NAMALWA (cell line): ENCODE data around the gene ADPRS.
A peak's percentile ranks its signal among the peaks of the same experiment; 100 is the strongest.

Experiments used
- DNase-seq: peaks from one replicate; pipeline ENCODE4 v3.0.0-alpha.2; 2015; ENCODE audit warnings: low spot score

ADPRS gene, protein sequence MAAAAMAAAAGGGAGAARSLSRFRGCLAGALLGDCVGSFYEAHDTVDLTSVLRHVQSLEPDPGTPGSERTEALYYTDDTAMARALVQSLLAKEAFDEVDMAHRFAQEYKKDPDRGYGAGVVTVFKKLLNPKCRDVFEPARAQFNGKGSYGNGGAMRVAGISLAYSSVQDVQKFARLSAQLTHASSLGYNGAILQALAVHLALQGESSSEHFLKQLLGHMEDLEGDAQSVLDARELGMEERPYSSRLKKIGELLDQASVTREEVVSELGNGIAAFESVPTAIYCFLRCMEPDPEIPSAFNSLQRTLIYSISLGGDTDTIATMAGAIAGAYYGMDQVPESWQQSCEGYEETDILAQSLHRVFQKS

DNA sequence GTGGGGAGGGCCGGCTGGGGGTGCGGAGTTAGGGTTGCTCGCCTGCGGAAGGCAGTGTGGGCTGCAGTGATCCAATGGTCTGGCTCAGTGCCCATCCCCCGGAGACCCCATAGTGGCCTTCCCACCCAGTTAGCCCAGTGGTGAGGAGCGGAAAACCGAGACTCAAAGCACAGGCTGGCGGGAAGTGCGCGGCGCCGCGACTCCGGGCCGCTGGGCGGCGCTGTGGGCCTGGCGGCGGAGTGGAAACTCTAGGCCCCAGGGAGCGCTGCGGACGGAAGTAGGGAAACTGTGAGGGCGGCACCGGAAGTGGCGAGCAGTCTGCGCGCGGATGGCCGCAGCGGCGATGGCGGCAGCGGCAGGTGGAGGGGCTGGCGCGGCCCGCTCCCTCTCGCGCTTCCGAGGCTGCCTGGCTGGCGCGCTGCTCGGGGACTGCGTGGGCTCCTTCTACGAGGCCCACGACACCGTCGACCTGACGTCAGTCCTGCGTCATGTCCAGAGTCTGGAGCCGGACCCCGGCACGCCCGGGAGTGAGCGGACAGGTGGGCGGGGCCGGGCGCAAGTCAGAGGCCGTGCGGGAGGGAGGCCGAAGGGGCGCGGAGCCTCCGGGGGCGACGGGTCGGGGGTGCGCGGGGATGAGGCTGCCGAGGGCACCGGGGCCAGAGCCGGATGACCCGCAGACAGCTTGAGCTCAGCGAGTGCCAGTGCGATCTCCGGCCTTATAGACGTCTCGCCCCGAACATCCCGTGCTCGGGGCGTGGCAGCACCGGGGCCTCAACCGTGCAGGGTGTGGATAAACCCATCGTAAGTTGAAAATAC, at the start of gene ADPRS:
ADPRS (plus strand) TSS at position 316 of the 816 bp plus-strand sequence; CDS start at position 329, 13 bp downstream.
- DNase-seq, result peak; percentile 90

DNA sequence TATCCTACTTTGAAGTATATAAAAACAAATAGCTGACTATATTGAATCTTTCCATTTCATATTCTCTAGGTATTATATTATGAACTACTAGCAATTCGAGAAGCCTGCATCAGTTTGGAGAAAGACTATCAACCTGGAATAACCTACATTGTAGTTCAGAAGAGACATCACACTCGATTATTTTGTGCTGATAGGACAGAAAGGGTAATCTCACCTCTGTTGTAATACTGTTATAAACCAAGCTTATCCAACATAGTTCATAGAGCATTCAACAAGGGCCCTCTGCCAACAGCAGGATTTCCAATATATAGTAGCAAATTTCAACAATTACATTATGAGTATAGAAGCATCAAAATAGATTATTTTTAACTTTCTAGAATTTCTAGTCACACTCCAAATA, 48.5 kb upstream of the ADPRS start:
- DNase-seq, result no peak

DNA sequence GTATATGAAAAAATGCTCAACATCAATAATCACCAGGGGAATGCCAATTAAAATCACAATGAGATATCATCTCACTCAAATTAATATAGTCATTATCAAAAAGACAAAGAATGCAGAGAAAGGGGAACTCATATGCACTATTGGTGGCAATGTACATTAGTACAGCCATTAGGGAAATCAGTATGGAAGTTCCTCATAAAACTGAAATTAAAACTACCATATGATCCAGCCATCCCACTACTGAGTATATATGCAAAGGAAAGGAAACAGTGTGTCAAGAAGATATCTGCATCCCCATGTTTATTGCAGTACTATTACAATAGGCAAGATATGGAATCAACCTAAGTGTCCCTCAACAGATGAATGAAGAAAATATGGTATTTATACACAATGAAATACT, 36.9 kb upstream of the ADPRS start:
- DNase-seq, result no peak

DNA sequence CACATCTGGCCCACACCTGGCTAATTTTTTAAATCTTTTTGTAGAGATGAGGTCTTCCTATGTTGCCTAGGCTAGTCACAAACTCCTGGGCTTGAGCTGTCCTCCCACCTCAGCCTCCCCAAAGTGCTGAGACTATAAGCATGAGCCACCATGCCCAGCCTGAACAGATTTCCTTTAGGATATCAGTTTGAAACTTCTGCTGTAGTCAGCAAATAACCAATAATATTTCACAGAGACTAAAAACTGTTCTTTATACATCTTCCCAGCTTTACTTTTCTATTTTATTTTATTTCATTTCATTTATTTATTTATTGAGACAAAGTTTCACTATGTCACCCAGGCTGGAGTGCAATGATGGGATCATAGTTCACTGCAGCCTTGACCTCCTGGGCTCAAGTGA, 34.7 kb upstream of the ADPRS start:
- no peak for DNase-seq

DNA sequence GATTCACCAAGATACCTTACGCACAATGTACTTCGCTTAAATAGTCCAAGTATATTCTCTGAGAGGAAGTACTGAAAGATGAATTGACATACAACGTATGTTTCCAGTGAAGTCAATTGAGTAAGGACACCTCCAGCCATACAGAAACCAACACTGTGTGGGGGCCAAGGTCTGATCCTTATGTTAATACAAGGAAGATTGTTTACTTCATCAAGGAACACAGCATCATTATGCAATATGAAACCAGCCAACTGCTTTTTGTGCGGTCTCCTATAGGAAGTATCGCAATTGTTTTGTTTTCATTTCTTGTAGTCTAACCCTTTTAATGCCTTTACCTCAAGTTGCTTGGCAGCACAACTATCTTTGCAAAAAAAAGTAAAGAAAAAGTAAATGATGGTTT, 33.0 kb upstream of the ADPRS start:
- no peak for DNase-seq

DNA sequence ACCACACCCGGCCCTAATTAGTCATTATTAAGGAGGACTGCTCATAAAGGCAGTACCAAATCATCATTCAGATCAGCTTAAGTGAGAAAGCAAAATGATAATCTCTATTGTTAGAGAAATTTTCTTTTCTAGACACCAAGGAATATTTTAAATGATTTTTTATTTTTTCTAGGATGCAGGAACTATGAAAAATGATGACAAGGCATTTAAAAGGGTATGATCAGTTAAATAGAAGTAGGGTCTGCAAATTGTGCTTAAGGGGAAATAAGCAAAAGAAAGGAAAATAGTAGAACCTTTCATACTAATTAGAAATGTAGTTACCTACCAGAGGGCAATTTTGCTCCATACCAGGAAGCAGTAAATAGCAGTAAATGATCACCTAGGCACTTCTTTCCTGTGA, 26.4 kb upstream of the ADPRS start:
- no peak for DNase-seq

DNA sequence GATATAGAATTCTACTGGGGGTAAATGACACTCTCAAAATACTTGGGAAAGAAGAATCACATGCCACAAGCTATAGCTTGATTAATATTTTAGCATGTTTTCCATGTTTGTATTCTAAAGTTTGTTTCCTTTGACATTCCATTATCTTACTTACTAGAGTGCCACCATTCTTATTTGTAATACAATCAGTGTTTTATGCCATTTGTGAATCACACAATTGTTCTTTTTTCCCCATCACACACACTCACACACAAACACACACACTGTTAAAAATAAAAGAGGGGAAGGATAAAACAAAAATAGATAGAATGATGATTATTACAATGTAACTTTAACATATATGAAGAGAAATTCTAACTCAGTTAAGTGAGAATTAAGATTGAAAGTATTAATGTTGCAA, 20.8 kb upstream of the ADPRS start:
- DNase-seq, result no peak

DNA sequence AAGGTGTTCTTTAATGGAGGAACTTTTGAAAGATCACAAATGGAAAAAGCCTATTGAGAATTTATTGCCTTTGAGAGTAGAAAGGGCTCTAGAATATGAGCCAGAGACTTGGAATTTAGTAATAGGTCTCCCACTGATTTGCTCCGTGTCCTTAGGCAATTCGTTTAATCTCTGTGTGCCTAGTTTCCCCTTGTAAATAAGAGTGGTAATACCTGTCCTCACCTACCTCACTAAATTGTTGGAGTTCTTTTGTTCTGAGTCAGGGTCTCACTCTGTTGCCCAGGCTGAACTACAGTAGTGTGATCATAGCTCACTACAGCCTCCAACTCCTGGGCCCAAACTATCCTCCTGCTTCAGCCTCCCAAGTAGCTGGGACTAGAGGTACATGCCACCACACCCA, 19.8 kb upstream of the ADPRS start:
- DNase-seq, result no peak

DNA sequence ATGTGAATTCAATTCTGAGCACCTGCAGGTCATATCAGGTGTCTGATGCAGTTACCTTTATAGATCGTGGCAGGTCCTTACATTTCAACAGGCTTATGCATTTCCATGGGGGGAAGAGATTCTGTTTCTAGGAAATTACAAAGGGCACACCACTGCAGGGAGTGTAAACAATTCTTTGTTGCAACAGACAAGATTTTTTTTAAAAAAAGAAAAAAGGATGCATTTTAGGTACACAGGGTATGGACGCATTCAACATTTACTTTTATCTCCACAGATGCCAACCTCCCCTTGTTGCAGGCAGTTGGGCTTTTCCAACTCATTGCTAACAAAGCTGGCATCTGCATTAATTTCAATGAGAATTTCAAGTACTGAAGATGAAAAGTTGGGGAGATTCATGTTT, 18.3 kb upstream of the ADPRS start:
- DNase-seq, result no peak

DNA sequence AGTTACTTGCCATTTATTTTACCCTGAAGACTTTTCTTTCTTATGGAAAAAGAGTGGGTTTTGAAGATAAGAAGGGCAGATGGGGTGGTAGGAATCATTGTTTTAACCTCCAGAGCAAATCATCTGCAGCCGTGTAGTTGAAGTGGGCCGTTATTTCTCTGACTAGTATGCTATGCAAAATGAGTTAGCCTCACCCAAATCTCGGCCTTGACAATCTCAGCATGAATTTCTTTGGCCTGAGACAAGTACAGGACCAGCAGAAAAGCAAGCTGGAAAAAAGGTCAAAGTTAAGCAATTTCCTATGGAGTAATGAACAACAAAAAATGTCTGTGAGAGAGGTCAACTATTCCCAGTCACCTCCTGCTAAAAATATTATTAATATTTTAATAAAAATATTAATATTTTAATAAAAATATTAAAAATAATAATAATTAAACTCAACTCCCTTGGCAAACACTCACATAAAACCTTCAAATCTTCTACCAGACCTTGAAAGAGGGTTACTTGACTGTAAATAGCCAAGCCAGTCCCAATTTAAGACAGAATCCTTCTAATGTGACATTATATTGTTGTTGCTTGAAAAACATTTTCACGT, 11.6 kb upstream of the ADPRS start:
- no peak for DNase-seq

DNA sequence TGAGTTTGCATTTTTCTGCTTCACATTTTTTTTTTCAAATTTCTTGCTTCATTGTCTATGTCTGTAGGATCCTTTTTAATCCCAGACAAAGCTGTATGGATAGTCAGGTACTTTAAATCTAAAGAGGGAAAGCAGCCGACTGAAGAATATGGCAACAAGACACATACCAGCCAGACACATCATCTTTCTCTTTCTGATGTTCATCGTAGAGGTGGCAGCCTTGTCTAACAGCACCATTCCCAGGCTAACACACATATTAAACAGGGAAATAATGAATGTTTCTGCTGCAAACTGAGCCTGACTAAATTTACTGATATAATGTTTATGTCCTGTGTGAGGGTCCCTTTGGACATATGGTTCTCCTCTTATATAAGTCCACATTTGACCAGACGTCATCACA, 8.5 kb upstream of the ADPRS start:
- no peak for DNase-seq

DNA sequence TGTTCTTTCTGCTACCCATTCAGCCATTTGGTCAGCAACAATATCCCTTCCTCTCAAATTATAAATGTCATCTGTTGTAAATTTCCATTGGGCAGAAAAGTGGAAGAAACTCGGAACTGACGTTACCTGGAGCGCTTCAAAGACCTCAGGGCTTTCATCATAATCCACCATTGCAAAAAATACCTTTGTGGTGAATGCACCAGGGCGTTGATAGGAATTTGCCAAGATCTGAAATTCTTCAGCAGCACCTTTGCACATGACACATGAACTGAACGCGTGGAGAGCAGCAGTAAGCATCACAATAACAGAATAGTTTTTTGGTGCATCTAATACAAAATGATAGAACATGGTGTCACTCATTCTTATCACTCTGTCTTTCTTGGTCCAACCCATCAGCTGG, 7.9 kb upstream of the ADPRS start:
- no peak for DNase-seq

DNA sequence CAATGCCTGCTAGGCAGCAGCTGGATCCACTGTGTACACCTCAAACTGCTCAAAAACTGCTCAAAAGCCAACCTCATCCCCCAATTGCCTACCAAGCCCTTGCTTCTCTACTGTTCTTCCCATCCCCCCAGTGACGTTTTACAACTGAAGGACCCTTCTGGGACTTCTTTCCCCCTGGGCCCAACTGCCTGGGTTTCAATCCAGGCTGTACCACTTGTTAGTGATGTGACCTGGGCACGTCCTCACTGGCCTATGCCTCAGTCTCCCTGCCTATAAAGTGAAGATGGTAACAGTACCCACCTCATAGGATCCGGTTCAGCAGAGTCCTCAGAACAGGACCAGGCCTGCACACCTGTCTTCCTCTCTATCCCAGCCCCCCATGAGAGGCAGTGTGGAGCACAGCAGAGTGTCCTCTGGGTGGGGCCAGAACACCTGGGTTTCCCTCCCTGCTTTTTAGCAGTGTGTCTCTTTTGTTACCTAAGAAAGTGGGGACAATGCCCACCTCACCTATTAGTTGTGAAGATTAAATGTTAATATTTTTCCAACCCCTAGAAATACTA, 6.7 kb upstream of the ADPRS start:
- no peak for DNase-seq

DNA sequence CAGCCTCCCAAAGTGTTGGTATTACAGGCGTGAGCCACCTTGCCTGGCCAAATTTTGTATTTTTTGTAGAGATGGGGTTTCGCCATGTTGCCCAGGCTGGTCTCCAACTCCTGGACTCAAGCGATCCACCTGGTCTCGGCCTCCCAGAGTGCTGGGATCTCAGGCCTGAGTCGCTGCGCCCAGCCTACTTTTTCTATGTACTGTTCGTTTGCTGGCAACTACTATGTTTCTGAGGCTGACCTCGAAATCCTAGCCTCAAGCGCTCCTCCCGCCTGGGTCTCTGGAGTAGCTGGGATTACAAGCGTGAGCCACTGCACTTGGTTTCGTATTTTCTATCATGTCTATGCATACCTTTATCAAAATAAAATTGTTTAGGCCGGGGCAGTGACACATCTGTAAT, 5.5 kb upstream of the ADPRS start:
- DNase-seq, result no peak

DNA sequence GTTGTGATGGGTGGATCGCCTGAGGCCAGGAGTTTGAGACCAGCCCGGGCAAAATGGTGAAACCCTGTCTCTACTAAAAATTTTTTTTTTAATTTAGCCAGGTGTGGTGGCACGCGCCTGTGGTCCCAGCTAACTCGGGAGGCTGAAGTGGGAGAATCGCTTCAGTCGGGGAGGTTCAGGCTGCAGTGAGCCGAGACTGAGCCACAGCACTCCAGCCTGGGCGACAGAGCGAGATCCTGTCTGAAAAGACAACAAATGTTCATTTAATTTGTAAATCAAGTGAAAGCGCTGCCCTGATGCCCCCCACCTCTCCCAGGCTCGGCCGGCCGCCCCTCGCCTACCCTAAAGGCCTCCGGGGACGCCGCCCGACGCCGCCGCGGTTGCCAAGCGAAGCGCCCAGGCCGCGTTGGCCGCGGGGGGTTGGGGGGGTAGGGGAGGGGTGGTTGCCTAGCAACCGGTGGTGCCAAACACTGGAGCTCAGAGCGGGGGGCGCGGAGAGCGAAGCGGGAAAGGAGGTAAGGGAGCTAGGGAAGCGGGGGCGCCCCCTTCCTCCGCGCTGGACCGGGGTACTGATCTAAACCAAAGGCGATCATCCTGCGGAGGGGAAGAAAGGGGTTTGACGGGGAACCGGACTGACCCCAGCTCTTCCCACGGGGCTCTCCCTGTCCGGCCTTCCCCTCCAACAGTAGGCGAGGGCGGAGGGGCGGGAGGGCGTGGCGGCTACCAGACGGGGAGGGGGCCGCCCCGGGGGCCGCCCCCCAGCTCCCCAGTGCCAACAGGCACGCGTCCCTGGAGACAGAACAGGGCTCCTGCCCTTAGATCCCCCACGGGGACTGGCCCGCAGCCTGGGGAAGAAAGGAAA, 4.8 kb upstream of the ADPRS start, which contains the start of gene TEKT2:
TEKT2 (plus strand) TSS at position 460 of the 862 bp plus-strand sequence. CDS start 828 bp downstream, outside the sequence.
- no peak for DNase-seq

DNA sequence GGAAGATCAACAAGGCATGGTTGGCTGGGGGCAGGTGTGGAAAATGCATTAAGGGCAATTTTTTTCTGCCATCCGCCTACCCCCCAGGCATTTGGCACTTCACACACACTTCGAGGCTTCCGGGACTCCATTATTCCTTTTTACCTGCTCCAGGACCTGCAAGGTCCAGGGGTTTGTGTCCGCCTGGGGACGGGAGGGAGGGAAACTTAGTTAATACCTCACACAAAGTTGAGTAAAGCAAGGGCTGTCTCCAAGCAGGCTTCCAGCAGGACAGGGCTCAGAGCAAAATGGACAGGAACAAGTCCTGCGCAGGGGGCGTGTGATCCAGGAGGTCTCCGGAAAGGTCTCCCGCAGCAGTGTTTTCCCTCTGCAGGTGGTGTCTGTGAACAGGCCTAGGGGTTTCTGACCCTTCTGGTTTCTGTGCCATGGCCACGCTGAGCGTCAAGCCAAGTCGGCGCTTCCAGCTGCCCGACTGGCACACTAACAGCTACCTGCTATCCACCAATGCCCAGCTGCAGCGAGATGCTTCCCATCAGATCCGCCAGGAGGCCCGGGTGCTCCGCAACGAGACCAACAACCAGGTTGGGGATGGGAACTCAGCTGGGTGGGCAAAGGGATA, 4.1 kb upstream of the ADPRS start:
- DNase-seq, result no peak

DNA sequence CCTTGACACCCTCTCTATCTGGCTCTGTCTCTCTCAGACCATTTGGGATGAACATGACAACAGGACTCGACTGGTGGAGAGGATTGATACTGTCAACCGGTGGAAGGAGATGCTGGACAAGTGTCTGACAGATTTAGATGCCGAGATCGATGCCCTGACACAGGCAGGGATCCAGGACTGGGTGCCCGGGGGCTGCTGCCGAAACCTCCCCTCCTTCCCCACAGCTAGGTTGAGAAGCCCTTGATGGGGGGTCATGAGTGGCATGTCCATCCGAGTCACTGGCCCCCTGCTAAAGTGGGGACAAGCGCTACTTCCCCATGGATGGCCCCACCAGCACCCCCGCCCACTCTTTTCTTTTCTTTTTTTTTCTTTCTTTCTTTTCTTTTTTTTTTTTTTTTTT, 3.6 kb upstream of the ADPRS start:
- no peak for DNase-seq

DNA sequence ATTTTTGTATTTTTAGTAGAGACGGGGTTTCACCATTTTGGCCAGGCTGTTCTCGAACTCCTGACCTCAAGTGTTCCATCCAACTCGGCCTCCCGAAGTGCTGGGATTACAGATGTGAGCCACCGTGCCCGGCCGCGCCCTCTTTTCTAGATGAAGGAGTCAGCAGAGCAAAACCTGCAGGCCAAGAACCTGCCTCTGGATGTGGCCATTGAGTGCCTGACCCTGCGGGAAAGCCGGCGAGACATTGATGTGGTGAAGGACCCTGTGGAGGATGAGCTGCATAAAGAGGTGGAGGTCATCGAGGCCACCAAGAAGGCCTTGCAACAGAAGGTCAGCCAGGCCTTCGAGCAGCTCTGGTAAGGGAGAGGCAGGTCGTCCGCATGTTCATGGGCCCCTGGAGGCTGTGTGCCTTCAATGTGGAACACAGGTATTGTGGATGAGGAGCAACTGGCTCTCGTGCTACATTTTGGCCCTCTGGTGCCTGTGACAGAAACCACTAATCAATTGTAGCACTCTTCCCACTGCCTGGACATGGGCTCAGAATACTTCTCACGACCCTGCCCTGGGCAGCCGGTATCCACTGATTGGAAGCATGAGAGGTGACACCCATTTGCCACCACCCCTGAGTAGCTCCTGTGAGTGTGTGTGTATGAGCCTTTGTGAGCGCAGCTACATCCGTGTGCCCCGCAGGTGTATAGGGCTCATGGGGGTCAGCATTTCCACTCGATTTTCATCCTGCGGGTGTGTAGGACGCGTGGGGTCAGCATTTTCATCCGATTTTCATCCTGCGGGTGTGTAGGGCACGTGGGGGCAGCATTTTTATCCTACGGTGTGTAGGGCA, 2.8 kb upstream of the ADPRS start:
- no peak for DNase-seq

DNA sequence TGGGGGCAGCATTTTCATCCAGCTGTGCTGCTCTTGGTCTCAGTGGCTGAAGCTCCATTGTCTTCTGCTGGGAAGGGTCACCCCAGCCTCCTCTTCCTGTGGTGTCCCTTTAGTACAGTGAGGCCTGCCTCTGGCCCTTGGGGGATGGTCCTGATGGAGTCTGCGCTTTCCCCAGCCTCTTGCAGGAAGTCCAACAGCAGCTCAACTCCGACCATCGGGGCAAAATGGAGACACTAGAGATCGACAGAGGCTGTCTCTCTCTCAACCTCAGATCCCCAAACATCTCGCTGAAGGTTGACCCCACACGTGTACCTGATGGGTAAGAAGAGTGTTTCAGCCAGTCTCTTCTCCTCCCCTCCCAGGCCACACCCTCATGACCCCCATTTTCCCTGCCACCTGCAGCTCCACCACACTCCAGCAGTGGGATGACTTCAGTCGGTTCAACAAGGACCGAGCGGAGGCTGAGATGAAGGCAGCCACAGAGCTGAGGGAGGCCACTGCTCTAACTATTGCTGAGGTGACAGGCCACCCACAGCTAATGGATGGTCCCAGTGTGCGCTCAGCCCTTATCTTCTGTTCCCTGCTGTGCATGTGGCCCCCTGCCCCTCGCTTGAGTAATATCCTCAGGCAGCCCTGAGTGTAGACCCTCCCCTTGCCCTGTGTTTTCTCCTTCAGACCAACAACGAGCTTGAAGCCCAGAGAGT, 2.0 kb upstream of the ADPRS start:
- no peak for DNase-seq
